DMS153 treated with DMSO at 0.1 percent for 48 hours (cell line): Measurements from ENCODE around the gene SFXN1.

Experiments used
- DNase-seq: peaks from one replicate; lab custom pipeline; 2025; ENCODE audit not compliant: unreplicated experiment; lab: John Stamatoyannopoulos, UW

SFXN1 gene

DNA sequence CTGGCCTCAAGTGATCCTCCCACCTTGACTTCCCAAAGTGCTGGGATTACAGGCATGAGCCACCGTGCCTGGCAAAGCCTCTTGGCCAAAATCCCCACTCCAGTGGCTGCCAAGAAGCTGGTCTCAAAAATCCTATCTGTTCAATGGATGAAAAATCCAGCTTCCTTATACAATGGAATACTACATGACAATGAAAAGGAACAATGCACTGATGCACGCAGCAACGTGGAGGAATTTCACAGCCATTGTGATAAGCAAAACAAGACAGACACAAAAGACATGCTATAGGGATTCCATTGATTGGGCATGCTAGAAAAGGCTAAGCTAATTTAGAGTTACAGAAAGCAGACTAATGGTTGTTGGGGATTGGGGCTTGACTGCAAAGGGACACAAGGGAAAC lies 13.1 kb upstream of the SFXN1 start:
- no peak for DNase-seq

DNA sequence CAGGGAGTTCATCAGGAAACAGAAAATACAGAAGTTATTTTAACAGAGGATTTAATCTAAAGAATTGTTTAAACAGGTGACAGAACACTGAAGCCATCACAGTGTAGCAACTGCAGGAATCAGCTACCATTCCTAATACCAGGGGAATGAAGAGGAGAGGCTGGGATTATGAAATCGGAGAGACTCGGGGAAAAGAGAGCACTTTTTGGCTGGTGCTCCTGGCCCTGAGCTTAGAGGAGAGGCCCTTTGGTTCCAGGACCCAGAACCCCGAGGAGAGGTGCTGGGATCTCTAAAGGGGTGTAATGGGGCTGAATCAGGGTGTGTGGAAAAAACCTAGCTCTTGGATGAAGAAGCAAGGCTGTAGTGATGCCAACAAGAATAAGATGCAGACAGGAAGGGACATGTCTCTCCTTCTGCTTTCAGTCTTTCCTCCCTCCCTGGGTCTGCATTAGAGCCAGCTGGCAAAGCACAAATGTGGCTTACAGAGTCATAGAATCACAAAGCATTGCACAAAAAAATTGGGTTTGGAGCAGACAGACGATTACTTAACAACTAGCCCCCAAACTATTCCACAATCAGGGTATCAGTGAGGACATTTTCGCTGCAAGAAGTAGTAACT lies 11.6 kb upstream of the SFXN1 start:
- no peak for DNase-seq

DNA sequence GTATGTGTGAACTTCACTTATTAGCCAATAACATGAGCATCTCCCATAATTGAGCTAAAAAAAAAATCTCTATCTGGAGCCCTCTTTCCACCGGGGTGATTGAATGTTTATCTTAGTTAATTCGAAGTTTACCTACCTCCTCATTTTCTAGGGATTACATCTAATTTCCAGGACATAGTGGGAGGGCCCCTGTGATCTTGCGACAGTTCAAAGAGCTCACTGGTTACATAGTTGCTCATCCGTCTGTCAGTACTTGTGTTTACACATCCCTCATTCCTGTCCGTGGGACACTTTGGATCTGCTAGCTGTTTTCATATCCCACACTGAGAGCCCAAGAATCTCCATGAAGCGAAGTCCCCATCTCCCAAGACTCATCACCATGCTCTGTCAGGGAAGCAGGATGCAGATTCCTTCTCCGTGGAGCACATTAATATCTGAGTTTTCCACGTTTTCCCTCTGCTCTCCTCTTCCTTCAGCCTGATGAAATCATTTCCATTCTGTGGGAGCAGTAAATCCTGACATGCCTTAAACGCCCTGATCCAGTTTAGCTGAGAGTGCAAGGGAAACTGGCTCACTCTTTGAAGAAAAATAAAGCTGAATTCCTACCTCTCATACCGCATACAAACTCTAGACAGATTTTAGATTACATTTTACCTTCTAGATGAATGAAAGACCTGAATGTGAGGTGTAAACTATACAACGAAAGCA lies 10.2 kb upstream of the SFXN1 start:
- no peak for DNase-seq

DNA sequence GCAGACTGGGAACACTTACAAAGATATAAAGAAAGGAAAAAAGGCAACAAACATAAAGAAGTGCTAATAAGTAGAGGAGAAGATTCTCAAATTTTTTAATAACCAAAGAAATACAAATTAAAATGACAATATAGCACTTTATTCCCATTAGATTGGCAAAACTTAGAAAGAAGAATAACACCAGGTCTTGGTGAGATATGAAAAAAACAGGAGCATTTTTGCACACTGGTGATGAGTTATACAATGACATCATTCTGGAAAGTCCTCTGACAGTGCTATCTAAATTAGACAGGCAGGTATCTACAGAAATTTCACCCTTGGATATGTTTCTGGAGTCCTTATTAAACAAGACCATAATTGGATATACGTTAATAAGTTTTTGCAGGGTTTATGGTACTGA lies 9.5 kb upstream of the SFXN1 start:
- no peak for DNase-seq

DNA sequence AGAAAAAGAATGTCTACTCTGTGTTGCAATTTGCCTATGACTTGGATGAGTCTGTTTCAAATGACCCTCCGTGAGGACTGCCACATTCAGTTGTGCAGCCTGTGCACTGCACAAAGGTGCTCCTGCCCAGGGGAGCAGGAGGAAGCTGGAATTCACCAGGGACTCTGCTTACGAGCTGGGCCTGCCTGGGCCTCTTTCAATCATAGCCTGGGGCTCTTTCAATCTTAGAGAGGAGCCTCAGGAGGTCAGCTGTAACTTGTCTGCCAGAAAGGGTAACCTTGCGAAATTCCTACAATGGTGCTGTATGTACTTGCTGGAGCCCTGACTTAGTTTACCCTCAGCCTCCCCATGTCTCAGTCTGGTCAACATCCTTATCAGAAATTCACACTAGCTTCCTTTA lies 8.4 kb upstream of the SFXN1 start:
- no peak for DNase-seq

DNA sequence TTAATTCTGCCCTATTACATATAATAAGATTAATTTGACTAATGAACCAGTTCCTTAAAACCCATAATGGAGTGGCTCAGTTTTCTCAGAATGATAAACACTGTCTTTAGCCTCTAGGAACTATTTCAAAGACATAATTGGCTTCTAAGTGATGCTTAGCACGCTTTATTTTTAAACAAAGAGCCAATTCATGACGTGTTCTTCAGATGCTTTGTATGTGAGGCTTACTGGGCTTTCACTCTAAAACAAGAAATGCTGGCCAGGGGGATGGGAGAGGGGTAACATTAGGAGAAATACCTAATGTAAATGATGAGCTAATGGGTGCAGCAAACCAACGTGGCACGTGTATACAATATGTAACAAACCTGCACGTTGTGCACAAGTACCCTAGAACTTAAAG lies 7.6 kb upstream of the SFXN1 start:
- DNase-seq = no peak

DNA sequence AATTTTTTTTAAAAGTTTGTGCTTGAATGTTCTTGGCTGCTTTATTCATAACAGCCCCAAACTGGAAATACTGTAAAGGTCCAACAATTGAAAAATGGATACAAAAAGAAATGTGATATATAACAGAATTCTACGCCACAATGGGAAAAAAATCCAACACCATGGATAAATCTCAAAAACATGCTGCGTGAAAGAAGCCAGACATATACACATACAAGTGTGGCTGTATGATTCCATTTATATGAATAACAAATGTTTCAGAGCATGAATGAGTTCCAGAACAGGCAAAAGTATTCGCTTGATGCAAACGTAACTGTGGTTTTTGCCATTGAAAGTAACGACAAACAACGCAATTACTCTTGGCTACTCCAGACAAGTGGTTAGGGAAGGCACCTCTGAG lies 7.2 kb upstream of the SFXN1 start:
- DNase-seq = no peak

DNA sequence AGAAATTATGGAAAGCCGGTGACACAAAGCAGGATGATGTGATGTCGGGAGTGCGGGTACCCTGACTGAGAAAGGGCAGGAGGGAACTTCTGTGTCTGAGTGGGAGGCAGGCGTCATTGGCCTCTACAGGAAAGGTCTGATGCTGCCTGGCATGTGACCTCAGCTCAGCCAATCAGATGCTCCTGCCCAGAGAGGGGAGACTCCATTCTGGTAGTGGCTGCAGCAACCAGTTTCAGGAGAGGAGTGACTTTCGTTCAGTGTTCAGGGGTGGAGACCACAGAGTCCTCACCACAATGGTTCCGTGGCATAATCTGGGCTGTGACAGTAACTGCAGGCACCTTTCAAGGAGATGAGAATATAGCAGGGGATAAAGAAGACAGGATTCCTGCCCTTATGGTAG lies 6.7 kb upstream of the SFXN1 start:
- DNase-seq = no peak

DNA sequence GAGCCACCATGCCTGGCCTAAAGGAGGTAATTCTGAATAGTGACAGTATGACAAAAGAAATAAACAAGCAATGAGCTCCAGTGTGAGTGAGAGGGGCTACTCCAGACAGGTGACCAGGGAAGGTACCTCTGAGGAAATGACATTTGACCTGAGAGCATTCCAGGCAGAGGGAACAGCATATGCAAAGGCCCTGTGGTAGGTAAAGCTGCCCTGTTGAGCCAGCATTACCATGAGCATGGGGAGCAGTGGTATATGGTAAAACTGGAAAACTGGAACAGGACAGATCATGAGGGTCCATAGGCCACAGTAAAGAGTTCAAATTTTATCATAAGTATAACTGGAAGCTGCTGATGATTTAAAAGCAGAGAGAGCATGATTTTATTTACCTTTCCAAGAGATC lies 6.0 kb upstream of the SFXN1 start:
- no peak for DNase-seq

DNA sequence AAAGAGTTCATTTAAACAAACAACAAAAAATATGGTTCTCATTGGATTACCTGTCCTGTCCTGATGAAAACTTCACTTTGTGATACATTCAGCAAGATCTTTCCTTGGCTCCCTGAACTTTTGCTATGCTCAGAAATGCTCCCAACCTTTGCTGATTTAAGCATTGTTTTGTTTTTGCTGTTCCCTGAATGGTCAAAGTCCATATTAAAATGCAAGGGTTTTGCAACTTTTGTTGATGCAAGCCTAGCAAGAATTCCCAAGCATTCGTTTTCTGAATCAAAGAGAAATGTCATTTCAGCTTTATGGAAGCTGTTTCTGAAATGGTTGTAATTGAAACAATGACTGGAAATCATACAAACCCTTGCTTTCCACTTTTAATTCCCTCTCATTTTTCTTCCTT lies 3.1 kb upstream of the SFXN1 start:
- no peak for DNase-seq

DNA sequence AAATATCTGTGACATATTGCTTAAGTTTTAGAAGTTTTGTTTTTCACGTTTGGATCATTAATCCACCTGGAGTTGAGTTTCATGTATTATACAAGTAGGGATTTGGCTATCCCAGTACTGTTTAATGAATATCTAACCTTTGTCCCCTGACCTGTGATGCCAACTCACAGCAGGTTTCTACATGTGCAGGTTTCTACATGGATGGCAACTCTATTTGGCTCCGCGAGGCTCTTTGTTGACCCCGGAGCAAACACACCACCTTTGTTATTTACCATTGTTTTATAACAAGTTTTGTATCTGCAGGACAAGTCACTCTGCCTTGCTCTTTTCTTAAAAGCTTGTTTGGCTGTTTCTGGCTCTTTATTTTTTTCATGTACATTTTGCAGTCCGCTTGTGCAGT lies 920 bp upstream of the SFXN1 start:
- DNase-seq = no peak

DNA sequence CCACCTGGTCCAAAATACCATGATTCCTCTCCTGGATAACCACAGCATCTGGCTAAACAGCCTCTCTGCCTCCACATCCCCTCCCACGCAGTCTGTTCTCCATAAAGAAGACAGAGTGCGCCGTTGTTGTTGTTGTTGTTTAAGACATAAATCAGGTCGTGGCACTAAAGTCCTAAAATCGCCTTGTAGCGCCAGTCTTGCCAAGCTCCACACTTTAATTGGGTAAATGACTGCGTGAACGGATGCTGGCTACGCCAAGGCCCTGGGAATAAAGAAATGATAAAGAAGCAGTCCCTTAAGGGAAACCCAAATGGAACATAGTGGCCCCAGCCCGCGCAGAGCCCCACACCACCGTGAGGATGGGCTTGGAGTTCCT lies 364 bp upstream of the SFXN1 start:
- DNase-seq = no peak

DNA sequence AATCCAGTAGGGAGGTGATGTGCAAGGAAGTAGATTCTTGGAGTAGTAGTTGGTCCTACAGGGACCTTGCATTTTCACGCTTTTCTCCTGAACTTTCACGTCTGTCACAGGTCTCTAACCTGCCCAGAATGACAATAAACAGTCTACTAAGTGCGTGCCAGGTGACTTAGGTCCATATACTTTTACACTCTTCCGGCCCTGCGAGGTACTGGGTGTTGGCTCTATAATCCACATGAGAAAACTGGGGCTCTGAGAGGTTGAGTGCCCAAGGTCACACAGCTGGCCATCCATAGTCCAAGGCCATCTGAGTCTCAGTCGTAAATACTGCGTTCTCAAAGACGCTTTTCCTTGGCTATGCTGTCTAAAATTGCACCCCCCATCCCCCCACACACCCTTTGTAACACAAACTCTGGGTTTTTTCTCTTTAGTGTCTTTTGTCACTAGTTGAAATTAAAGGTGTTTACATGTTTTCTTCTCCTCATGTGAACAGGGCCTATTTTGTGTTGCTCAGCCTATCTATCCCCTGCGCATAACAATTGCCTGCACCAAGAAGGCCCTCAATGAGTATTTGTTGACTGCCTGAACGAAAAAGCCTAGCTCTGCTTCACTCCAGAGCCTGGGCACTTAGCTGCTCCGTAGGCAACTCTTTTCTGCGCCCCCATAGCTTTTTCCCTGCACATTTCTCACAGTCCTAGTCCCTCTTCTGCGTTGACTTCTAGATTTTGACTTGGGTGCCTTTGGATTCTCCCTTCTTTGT lies 943 bp downstream of the SFXN1 start:
- DNase-seq = no peak

DNA sequence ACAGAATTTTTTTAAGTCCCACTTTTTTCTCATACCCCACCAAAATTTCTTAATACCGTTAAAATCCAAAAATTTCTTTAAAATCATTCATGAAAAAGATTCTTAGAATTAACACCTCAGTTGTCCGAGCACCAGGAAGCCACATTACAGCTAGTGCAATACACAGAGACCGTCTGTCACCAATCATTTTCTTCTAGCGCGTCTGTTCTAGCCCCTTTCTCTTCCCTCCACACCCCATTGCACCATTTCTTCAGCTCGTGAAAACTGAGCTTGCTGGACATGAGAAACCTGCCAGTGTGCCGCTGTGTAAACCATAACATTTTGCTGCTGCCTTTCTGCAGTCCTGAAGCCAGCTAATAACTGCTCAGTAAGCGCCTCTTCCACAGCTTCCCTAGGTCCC lies 5.0 kb downstream of the SFXN1 start:
- no peak for DNase-seq

DNA sequence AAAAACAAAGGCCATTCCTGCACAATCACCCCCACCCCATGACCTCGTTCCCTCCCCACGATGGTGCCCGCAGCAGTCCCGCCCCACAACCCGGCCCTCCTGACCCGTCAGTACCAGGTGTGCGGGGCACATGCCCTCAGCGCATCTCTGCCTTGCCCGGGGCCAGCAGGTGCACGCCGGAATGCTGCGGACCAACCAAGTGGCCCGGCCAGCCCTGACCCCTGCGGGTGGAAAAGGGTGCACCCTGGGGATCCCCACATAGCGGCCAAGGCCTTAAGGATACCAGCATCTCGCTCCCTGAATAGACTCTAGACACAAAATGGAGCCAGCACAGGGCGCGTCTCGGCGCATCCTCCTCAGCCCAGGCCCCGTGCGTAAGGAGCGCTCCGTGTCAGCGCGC lies 6.0 kb downstream of the SFXN1 start:
- DNase-seq = no peak

DNA sequence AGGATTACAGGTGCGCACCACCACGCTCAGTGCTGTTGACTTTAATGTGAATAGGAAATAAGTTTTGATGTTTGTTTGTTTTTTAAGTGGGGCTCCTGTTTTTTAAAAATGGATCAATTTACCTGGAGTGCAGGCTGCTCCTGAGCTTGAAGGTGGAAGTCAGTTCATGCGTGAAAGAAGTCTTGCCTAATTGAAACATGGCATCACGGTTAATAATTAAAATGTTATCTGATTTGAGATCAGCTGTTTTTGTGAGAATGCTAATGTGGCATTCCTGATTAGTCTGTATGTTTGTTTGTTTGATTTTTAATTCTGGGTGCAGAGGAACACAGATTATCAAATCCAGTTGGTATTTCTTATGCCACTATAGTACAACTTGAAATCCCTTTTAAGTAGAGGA lies 6.5 kb downstream of the SFXN1 start:
- DNase-seq = no peak

DNA sequence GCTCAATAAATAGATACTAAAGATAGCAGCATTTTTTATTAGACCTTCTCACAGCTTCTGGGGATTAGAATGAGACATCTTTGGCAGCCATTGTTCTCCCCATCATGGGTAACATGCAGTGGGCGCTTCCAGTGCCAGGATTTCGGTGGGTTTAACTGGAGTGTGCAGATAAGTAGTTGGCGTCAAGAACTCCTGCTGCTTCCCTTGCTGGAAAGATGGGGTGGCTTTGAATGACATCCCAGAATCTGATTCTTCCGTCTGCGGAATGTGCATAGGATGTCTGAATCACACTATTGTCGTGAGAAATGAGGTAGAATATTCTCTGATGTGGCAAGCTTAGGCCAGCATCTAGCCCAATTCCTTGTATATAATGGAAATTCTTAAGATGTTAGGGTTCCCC lies 7.3 kb downstream of the SFXN1 start:
- no peak for DNase-seq

DNA sequence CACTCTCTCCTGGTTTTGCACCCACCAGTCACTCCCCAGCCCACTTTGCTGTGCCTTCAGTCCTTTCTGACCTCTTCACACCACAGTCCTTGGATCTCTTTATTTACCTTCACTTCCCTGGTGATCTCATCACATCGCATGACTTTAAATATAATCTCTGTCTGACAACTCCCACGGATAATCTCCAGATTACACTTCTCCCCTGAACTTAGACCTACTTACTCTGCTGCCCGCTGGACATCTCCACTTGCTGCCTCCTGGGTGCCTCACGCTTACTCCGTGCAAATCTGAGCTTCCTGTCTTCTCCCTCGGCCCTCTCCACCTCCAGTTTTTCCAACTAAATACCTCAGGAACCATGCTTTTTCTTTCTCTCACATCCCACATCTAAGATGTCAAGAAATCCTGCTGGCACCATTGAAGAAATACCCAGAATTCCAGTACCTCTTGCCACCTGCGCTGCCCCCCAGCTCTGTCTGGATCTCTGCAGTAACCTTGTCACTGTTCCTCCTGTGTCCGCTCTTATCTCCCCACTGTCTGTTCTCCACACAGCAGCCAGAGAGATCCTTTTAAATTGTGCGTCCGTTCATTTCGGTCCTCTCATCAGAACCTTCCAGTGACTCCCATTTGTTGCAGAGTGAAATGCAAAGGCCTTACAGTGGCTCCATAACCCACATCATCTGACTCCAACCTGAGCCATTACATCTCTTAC lies 9.3 kb downstream of the SFXN1 start:
- DNase-seq = no peak

DNA sequence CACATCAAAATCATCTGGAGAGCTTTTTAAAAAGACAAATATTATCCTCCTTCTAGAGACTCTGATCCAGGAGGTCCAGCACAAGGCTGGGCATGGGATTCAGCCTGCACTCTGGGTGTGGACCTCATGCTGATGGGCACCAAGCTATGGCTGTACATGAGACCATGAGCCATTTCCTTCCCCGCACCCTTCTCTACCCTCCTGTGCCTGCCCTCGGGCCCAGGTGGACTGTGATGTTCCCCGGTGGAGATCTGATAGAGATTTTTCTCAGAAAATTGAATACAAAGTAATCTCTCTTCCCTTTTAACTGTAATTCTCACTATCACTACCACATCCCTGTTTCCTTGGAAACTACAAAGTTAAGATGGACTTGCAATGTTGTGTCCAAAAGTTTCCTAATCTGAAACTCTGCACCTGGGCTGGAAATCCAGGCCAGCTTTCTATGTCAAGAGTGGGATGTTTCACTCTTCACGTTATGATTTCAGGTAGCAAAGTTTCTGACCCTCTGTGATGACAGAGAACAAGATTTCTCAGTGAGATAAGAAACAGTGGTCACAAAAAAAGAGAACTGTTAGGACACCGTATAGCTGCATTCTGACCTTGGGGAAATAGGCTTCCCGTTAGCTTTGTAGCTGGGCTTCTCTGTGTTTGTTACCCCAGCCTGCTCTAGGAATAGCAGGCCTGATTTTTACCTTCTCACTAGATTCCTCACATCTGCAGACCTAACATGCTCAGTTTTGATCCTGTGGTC lies 11.5 kb downstream of the SFXN1 start:
- no peak for DNase-seq

DNA sequence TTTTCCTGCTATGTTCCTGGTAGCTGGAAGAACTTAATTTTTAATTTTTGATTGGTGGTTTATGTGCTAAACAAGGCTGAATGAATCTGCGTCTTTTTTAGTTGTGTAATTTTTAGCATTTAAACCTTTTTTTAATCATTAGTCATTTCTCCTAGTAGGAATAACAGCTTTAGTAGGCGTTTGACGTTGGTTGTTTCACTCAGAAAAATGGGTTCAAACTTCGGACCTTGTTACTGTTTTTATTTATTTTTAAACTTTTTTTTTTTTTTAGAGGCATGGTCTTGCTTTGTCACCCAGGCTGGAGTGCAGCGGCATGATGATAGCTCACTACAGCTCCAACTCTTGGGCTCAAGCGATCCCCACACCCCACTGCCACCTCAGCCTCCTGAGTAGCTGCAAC lies 12.9 kb downstream of the SFXN1 start:
- no peak for DNase-seq

DNA sequence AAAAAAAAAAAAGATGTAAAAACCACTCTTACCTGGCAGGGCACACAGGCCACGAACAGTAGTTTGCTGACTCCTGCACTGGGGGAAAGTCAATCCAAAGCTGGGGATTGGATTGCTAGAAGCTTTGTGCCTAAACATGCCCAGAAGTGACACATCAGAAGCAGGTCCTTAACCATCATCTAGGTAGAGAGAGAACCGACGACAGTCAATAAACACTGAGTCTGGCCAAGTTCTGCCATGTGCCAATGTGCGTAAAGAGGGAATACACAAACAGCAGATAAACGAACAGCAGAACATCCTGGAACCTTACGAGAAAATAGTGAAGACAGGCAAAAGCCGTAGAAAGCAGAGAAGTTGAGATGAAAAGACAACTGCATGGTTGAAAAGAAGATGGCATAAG lies 14.9 kb downstream of the SFXN1 start:
- no peak for DNase-seq
